Endothelial cell of umbilical vein (primary cell): ENCODE data around the gene ANKRD33B.

ENCODE experiments used
- FOS ChIP-seq: IDR thresholded peaks from 2 replicates; pipeline ENCODE4 v1.6.1; 2011; ENCODE audit warnings: mild to moderate bottlenecking, low read length, moderate library complexity, borderline replicate concordance; ENCODE audit not compliant: insufficient read depth
- TF ChIP-seq, protein P1 (sequence below), 2 donors: IDR thresholded peaks; 1 replicate in 1 of 2; 2 replicates in 1 of 2; pipeline ENCODE4 v1.5.1; 2011; ENCODE audit warnings: low read length in 2 of 2, mild to moderate bottlenecking in 2 of 2, moderate library complexity in 2 of 2, control low read depth in 1 of 2, inconsistent platforms in 1 of 2, low read depth in 1 of 2; ENCODE audit not compliant: insufficient read depth in 1 of 2; ENCODE audit errors: extremely low read depth in 1 of 2
- TF ChIP-seq, protein P2 (sequence below): IDR thresholded peaks from 2 replicates; pipeline ENCODE4 v1.6.1; 2011; ENCODE audit not compliant: insufficient read depth, insufficient read length

DNA sequence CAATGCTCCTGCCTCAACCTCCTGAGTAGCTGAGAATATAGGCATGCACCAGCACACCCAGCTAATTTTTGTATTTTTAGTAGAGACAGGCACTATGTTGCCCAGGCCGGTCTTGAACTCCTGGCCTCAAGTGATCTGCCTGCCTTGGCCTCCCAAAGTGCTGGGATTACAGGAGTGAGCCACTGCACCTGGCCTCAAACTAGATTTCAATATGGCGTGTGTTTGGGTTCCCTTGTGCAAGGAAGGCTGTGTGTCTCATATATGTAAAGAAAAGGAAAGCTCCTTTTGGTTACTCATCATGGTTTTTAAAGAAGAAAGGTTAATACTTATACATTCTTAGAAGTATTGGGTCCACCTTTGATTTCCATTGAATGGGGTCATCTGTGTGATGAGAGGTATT is 70.7 kb downstream of the ANKRD33B start:
- TF ChIP-seq, protein P1, sequence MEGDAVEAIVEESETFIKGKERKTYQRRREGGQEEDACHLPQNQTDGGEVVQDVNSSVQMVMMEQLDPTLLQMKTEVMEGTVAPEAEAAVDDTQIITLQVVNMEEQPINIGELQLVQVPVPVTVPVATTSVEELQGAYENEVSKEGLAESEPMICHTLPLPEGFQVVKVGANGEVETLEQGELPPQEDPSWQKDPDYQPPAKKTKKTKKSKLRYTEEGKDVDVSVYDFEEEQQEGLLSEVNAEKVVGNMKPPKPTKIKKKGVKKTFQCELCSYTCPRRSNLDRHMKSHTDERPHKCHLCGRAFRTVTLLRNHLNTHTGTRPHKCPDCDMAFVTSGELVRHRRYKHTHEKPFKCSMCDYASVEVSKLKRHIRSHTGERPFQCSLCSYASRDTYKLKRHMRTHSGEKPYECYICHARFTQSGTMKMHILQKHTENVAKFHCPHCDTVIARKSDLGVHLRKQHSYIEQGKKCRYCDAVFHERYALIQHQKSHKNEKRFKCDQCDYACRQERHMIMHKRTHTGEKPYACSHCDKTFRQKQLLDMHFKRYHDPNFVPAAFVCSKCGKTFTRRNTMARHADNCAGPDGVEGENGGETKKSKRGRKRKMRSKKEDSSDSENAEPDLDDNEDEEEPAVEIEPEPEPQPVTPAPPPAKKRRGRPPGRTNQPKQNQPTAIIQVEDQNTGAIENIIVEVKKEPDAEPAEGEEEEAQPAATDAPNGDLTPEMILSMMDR (IDR thresholded peaks at IDR 0.05; ENCODE audit: extremely low read depth in 1 of 2, insufficient read depth in 1 of 2, low read depth in 1 of 2, low read length in 2 of 2), result no peak
- TF ChIP-seq, protein P2, sequence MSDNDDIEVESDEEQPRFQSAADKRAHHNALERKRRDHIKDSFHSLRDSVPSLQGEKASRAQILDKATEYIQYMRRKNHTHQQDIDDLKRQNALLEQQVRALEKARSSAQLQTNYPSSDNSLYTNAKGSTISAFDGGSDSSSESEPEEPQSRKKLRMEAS, result no peak
- no peak for TF ChIP-seq FOS
